GM21528 (cell line): Measurements from ENCODE around the gene SGCA.

Experiments
- ATAC-seq: cut with Tn5 transposase; IDR thresholded peaks from one replicate; pipeline ENCODE4 v1.9.1; 2021; ENCODE audit warnings: mild to moderate bottlenecking, moderate library complexity; ENCODE audit not compliant: unreplicated experiment, low FRiP score

Gene SGCA

GRCh38 chr17:50180620-50181019 is 14.8 kb downstream of the SGCA start:
- no peak for ATAC-seq

DNA sequence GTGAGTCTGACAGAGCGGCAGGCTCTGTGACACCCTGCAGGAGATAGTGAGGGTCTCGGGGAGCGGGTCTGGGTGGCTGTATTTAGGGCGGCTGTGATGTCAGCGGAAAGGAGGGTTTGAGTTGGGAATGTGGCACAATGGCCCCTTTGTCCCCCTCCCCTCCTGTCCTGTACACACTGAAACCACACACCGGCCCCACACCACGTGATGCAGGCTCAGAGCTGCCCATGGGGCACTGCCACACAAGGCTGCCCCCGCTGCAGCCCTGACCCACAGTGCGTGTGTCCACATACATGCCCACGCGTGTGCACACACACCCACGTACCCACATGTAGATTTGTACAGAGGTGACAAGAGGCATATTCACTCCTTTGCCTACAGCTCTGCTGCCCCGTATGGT is 15.3 kb downstream of the SGCA start:
- ATAC-seq, result no peak

- no peak for ATAC-seq
These were observed 16.1 kb downstream of the SGCA start for GRCh38 chr17:50181591-50182560.

DNA sequence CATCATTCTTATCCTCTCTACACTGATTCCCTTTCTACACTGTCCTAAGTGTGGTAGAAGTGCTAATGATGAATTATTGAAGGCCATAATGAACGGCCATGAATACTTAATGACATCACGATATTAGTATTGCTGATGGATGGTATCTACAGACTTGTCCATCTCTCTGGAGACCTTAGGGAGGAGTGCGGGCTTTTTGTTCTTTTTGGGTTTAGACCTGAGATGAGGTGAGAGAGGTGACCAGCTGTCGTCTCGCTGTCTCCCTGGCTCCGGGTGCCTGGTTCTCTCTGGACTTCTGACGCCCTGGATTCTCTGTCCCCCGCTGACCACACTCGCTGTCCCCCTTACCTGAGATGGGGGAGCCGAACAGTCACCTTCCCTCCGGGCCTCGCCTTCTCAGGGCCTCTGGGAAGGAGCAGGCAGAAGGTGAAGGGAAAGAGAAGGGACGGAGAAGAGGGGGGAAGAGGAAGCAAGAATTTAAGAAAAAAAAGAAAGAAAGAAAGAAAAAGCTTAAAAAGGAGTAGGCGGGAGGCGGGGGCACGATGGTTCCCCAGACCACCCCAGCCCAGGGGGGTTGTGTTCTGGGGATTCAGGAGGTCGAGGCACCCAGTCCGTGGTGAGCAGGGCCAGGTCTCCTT is 17.1 kb downstream of the SGCA start:
- no peak for ATAC-seq

DNA sequence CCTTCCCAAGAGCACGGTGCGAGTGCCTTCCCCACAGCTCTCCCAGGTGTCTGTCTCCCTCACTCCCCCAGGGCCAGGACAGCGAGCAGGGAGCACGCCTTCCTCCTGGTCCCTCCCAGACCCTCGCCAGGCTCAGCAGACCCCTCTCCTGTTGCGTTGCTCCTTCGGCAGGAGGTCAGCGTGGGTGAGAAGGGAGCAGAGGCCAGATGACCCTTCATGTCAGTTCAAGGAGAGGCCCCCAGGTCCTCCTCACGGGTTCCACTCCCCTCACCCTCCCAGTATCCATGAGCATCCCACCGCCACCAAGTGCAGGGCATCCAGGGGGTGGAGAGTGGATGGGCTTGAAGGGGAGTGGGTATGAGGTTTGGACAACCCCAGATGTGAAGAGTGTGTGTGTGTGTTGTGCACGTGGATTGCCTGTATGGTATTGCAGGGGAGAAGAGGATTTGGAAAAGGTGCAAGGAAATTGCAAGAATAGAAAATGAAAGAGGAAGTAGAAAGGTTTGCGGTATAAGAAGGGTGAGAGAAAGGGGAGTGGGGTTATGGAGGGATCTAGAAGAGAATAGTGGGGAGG is 17.7 kb downstream of the SGCA start:
- no peak for ATAC-seq

DNA sequence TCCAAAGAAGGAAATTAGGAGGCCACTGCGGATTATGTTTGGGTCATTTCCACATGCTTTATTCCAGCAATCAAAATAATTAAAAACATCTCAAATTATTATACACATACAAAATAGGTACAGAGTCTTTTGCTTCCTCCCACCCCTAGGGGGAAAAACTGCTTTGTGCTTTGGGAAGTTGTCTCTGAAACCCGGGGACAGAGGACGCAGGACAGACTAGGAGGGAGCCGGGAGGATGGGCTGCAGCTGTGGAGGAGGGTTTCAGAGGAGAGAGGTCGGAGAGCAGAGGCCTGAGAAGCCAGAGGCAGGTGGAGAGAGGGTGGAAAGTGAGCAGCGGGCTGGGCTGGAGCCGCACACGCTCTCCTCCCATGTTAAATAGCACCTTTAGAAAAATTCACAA is 18.3 kb downstream of the SGCA start:
- ATAC-seq, result no peak

DNA sequence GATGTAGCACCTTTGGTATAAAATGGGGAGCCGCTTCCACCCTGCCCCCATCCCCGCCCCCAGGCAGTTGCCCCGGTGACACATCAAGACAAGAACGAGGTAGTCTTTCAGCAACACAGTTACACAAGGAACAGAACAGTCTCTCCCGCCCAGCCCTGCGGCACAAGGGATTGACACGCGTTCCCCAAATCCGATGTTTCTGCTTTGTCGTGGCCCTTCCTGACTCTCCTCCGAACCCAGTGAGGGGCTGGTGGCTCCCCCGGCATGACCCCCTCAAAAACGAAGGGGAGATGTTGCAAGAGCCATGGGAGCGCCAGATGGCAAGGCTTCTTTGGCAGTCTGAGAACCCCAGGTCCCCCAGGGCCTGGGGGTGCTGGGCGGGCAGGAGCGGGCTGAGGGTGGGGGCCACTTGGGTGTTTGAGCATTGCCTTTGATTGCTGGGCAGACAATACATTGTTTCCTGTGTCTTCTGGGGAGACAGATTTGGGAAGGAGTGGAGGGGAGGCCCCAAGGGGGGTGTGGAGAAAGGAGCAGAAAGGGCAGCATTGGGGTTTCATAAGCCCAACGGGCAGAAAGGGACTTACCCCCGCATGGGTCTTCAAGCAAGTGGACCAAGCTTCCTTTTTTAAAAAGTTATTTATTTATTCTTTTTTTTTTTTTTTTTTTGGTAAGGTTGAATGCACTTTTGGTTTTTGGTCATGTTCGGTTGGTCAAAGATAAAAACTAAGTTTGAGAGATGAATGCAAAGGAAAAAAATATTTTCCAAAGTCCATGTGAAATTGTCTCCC is 19.0 kb downstream of the SGCA start:
- ATAC-seq, result no peak

DNA sequence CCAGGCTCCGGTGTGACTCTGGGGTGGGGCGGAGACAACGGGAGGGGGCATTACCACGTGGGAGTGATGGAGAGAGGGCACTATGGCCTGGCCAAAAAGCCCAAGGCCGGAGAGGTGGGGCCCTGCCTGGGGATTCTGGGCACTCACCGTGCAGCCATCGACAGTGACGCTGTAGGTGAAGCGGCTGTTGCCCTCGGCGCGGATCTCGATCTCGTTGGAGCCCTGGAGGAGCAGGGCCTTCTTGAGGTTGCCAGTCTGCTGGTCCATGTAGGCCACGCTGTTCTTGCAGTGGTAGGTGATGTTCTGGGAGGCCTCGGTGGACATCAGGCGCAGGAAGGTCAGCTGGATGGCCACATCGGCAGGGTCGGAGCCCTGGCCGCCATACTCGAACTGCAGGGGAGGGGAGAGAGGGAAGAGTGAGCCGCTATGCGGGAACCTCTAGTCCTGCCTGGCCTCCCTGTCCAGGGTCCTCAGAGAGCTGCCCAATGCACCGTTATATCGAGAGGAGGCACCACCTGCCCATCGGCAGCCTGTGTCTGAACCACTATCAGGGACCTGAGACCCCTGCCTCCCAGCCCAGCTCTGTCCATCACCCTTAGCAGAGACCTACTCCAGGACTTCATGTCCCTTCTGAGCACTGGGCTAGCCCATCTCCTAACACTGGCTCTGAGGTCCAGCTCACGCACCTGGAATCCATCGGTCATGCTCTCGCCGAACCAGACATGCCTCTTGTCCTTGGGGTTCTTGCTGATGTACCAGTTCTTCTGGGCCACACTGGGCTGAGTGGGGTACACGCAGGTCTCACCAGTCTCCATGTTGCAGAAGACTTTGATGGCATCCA is 20.0 kb downstream of the SGCA start:
- no peak for ATAC-seq

DNA sequence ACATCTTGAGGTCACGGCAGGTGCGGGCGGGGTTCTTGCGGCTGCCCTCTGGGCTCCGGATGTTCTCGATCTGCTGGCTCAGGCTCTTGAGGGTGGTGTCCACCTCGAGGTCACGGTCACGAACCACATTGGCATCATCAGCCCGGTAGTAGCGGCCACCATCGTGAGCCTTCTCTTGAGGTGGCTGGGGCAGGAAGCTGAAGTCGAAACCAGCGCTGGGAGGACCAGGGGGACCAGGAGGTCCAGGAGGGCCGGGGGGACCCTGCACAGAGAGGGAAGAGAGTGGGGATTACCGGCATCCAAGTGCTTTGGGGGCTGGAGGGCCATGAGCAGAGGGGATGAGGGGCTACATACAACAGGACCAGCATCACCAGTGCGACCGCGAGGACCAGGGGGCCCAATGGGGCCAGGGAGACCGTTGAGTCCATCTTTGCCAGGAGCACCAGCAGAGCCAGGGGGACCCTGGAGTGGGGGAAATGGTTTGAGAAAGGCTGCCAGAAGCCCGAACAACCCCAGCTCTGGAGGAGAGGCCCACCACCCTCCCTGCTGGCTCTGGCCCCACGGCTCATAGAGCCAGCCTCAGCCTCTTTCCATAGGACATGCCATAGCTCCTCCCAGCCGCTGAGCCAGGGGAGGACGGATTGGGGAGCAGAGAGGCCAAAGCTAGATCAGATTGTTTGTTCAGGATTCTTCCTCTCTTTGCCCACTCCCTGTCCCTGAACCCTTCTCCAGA is 21.0 kb downstream of the SGCA start:
- no peak for ATAC-seq

DNA sequence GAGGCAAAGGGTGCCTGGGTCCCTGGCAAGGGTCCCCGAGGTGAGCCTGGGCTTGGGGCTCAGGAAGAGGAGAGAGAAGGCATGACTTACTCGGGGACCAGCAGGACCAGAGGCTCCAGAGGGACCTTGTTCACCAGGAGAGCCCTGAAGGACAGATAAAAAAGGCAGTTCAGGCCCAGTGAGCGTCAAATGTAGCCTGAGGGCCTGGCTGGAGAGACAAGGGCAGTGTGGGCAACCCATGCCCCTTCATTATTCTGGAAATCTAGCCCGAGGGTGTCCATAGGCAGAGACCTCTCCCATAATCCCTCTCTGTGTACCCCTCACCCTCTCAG is 21.6 kb downstream of the SGCA start:
- no peak for ATAC-seq

DNA sequence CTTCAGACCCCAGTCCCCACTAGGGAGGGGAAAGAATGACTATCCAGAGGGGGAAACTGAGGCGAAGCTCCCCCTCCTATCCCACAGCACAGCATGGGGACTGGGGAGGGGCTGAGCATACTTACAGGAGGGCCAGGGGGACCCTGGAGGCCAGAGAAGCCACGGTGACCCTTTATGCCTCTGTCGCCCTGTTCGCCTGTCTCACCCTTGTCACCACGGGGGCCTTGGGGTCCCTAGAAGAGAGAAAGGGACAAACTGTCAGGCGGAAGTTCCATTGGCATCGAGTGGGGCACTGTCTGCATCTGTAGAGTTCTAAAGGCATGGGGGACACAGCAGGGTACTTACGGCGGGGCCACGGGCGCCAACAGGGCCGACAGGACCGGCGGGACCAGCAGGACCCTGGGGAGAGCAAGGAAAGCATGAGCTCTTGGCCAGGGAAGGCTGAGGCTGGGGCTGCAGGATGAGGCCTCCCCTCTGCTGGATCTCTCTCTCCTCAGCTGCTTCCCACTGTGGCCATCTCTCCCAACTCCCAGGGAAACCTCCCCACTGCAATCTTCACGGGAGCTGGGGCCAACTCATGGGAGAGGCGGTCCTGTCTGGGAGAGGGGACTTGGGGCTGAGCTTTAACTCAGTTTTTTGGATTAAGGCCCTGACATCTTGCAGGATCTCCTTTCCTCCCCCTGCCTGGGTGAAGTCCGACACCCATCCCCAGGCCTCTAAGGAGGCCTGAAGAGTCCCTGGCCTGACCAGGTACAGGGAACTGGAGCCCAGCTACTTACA is 22.1 kb downstream of the SGCA start:
- no peak for ATAC-seq

GRCh38 chr17:50188531-50188920 is 22.7 kb downstream of the SGCA start:
- no peak for ATAC-seq

DNA sequence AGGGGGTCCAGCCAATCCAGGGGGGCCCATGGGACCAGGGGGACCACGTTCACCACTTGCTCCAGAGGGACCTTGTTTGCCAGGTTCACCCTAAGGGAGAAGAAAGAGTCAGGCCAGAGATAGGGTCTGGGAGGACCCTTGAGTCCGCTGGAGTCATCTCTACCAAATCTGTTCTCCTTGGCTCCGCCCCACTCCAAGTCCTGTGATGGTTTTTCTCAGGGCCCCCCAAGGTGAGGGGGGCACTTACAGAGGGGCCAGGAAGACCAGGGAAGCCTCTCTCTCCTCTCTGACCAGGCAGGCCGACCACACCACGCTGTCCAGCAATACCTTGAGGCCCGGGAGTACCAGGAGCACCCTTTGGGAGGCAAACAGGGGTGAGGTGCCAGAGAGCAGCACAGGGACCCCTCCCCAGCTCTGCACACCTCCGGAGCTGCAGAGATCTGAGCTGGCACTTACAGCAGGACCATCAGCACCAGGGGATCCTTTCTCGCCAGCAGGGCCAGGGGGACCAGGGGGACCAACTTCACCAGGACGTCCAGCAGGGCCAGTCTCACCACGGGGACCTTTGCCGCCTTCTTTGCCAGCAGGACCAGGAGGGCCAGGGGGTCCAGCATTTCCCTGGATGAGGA is 23.2 kb downstream of the SGCA start:
- ATAC-seq, result no peak

DNA sequence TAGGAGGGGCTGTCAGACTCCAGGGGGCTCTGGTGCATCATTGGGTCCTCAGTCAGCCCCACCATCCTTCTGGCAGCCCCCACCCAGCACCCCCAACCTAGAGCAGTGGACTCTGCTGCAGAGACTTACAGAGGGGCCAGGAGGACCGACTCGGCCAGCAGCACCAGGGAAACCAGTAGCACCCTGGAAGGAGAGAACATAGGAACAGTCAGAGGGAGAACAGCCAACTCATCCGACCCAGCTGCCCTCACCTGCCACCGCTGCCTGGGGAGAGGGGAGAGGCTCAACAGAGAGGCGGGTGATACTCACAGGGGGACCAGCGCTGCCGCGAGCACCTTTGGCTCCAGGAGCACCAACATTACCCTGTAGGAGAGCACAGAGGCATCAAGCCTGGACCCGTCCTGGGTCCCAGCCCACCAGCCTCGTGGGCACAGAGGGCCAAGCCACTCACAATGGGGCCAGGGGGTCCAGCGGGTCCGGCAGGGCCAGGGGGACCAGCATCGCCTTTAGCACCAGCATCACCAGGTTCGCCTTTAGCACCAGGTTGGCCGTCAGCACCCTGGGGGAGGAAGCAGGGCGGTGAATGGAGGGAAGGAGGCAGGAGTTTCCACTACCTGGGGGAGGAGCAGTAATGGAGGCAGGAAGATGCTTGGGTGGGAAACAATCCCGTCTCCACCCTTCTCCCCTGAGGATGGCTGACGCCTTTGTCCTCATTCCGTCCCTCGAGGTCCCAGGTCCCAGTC is 23.9 kb downstream of the SGCA start:
- ATAC-seq, result no peak

- ATAC-seq, result no peak
These were observed 24.4 kb downstream of the SGCA start for GRCh38 chr17:50190293-50190602.

GRCh38 chr17:50190603-50191358 is 25.0 kb downstream of the SGCA start:
- ATAC-seq, result no peak
